Thyroid gland (tissue), 4 donors: ENCODE results near the gene ARL3.
A peak's percentile ranks its signal among the peaks of the same experiment; 100 is the strongest.

Experiments
- CTCF ChIP-seq, 6 experiments: fragments of 200-600 bp in 3 of 6; fragments of 450-650 bp in 3 of 6; sonication (generic) in 3 of 6; IDR thresholded peaks; one replicate each; pipeline ENCODE4 v1.5.1; 2016 to 2019; ENCODE audit warnings: antibody characterized with exemption in 6 of 6, mild to moderate bottlenecking in 2 of 6, inconsistent platforms in 1 of 6, moderate library complexity in 1 of 6
- POLR2A ChIP-seq, 2 donors: fragments of 450-650 bp; IDR thresholded peaks; one replicate each; pipeline ENCODE4 v1.6.1; 2017; ENCODE audit warnings: antibody characterized with exemption in 2 of 2, mild to moderate bottlenecking in 2 of 2, moderate library complexity in 1 of 2

- no peak for TF ChIP-seq POLR2A (IDR thresholded peaks at IDR 0.05)
- peak in 4 of 6 experiments; percentile 46 to 54 (median 50) for TF ChIP-seq CTCF (IDR thresholded peaks at IDR 0.05)
Observed at GRCh38 chr10:102752934-102753664, 38.9 kb upstream of the ARL3 start.
